Heart left ventricle (tissue), 16 donors: ENCODE data around the gene PCNA. TPM values are rescaled to one million over a fixed set of nuclear protein-coding genes. Genes with fewer than 3 reads are reported as not detected.

Experiments
- ATAC-seq, 4 donors: fragments of 200-7000 bp; cut with Tn5 transposase; one replicate each; pipeline ENCODE4 v1.9.1; 2020 to 2022; ENCODE audit warnings: moderate library complexity in 4 of 4, mild to moderate bottlenecking in 3 of 4, moderate number of reproducible peaks in 1 of 4
- DNase-seq, 5 donors: peaks; one replicate each; pipeline ENCODE4 v3.0.0-alpha.2; 2020
- H3K27ac ChIP-seq, 12 donors: fragments of 200-600 bp; sonication (generic) in 4 of 12; one replicate each; pipeline versions ENCODE4 v1.5.0 to v1.8.0; 2016 to 2022; ENCODE audit warnings: mild to moderate bottlenecking in 2 of 12
- H3K27me3 ChIP-seq, 9 donors: fragments of 200-600 bp; sonication (generic) in 2 of 9; one replicate each; pipeline versions ENCODE4 v1.5.1 to v1.8.0; 2016 to 2022; ENCODE audit warnings: mild to moderate bottlenecking in 3 of 9
- H3K36me3 ChIP-seq, 9 donors: fragments of 200-600 bp; sonication (generic) in 2 of 9; one replicate each; pipeline versions ENCODE4 v1.5.0 to v1.8.0; 2018 to 2022; ENCODE audit warnings: mild to moderate bottlenecking in 2 of 9
- H3K4me1 ChIP-seq, 12 donors: fragments of 200-600 bp; sonication (generic) in 4 of 12; one replicate each; pipeline versions ENCODE4 v1.5.0 to v1.8.0; 2016 to 2022; ENCODE audit warnings: mild to moderate bottlenecking in 3 of 12
- H3K4me3 ChIP-seq, 12 donors: fragments of 200-600 bp; sonication (generic) in 4 of 12; one replicate each; pipeline versions ENCODE4 v1.5.0 to v1.8.0; 2017 to 2022; ENCODE audit warnings: mild to moderate bottlenecking in 9 of 12, moderate library complexity in 4 of 12
- H3K9me3 ChIP-seq, 12 donors: fragments of 200-600 bp; sonication (generic) in 4 of 12; one replicate each; pipeline versions ENCODE4 v1.5.0 to v1.8.0; 2016 to 2022; ENCODE audit warnings: mild to moderate bottlenecking in 1 of 12
- POLR2A ChIP-seq, 2 donors: fragments of 450-650 bp; IDR thresholded peaks; one replicate each; pipeline ENCODE4 v1.6.1; 2017; ENCODE audit warnings: antibody characterized with exemption in 2 of 2, mild to moderate bottlenecking in 2 of 2, moderate library complexity in 2 of 2
- WGBS, 4 donors: extraction: QIAGEN DNeasy Blood & Tissue Kit in 2 of 4; methylation state at CpG; one replicate each; pipeline versions ENCODE4 v1.1.5 to v1.1.7; 2013 to 2018; 5-methylcytosine and 5-hydroxymethylcytosine counted together
- intact Hi-C, 10 donors: fragments of 100-400 bp; cut with DNase I; formaldehyde crosslinking; loops; one replicate each; pipeline versions ENCODE4 v1.11.1 to v1.14.2; 2022
- polyA plus RNA-seq, 2 donors: library from polyadenylated mRNA; stranded (reverse); fragments of 200-250 nt; gene quantifications; one replicate each; pipeline ENCODE4 v1.2.3, GENCODE V29; 2013
- total RNA-seq, 9 donors: library from RNA; depleted of rRNA in 2 of 9; stranded (reverse); fragments of >200 nt in 2 of 9; fragmentation: NEBNext Ultra II Directional in 3 of 9; extraction: Animal tissue kit (Norgen Biotek cat#: 25700) in 3 of 9; gene quantifications; one replicate each; pipeline versions ENCODE4 v1.1.0 to v1.2.4, GENCODE V29; 2016 to 2023
- TF ChIP-seq, protein P1 (sequence below), 12 donors: fragments of 200-600 bp; sonication (generic) in 4 of 12; IDR thresholded peaks; one replicate each; pipeline versions ENCODE4 v1.5.0 to v1.8.0; 2018 to 2022; ENCODE audit warnings: antibody characterized with exemption in 12 of 12, mild to moderate bottlenecking in 5 of 12
- donor health status: ischemic (EF 13 %, LVEDD 7.1; RV severe dilation, severe dysfunction).
- donor health status: healthy with polysubstance abuse.
- donor health status: DM: no; HTN: yes; CAD: no.
- donor health status: DM: no; HTN: no; CAD: no.
- donor health status: ischemic (EF 25% LVEDD 6.9; RV normal size, moderate dysfunction).
- donor health status: ischemic (EF 25% LVEDD 5.7; RV mildly dilated, moderate dysfunction).
- donor health status: healthy.
- donor health status: DM: yes; HTN: yes; CAD: no.
- donor health status: ischemic (EF 35%, LVEDD 5.7; RV mildly dilated, moderate dysfunction).
- donor health status: nonischemic (EF 11% LVEDD 7.7; RV severe dilation, severe dysfunction).
- donor health status: DM: yes; HTN: yes; CAD: no.
- donor health status: PGD.
- donor health status: ischemic (EF 29% LVEDD 5.4; RV normal size, mild dysfunction).
- donor health status: nonischemic (EF 23%, LVEDD 6.1; RV moderate dilation, normal function).

Gene PCNA
- total and polyA plus RNA-seq, 11 donors: 18.7 to 52.7 (median 22.9) TPM

- ATAC-seq (no peak), DNase-seq (no peak)
- H3K4me1 ChIP-seq: peaks cover 10 to 99% (median 88%) of the 10 kb centered on the region in 12 donors
- no peaks in the 10 kb centered on the region for H3K9me3 ChIP-seq
- intact Hi-C loops: no loop called here
- no peaks in the 10 kb centered on the region for H3K27me3 ChIP-seq
- no peaks in the 10 kb centered on the region for H3K36me3 ChIP-seq
- TF ChIP-seq, protein P1, sequence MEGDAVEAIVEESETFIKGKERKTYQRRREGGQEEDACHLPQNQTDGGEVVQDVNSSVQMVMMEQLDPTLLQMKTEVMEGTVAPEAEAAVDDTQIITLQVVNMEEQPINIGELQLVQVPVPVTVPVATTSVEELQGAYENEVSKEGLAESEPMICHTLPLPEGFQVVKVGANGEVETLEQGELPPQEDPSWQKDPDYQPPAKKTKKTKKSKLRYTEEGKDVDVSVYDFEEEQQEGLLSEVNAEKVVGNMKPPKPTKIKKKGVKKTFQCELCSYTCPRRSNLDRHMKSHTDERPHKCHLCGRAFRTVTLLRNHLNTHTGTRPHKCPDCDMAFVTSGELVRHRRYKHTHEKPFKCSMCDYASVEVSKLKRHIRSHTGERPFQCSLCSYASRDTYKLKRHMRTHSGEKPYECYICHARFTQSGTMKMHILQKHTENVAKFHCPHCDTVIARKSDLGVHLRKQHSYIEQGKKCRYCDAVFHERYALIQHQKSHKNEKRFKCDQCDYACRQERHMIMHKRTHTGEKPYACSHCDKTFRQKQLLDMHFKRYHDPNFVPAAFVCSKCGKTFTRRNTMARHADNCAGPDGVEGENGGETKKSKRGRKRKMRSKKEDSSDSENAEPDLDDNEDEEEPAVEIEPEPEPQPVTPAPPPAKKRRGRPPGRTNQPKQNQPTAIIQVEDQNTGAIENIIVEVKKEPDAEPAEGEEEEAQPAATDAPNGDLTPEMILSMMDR (IDR thresholded peaks at IDR 0.05): no peak
- peak overlapping the region in 1 of 12 donors; percentile 56 for H3K27ac ChIP-seq
- no peak overlapping the region for H3K4me3 ChIP-seq
- 79 to 86% (median 82%) methylated on average over 6 of the region's 6 CpGs for WGBS, 4 donors
Observed at GRCh38 chr20:5146099-5146668, 26.4 kb upstream of the PCNA start.

GRCh38 chr20:5145365-5146098, 25.8 kb upstream of the PCNA start:
- no peak for DNase-seq
- H3K4me1 ChIP-seq: peaks cover 8 to 99% (median 89%) of the 10 kb centered on the region in 12 donors
- intact Hi-C loops: no loop called here
- peak overlapping the region in 1 of 12 donors; percentile 56 for H3K27ac ChIP-seq
- no peaks in the 10 kb centered on the region for H3K9me3 ChIP-seq
- no peak overlapping the region for H3K4me3 ChIP-seq
- TF ChIP-seq, protein P1 (IDR thresholded peaks at IDR 0.05): no peak
- no peak for TF ChIP-seq POLR2A (IDR thresholded peaks at IDR 0.05)
- 50 to 69% (median 55%) methylated on average over 5 of the region's 5 CpGs for WGBS, 4 donors
- H3K36me3 ChIP-seq: no peaks in the 10 kb centered on the region
- ATAC-seq: no peak
- H3K27me3 ChIP-seq: no peaks in the 10 kb centered on the region

DNA sequence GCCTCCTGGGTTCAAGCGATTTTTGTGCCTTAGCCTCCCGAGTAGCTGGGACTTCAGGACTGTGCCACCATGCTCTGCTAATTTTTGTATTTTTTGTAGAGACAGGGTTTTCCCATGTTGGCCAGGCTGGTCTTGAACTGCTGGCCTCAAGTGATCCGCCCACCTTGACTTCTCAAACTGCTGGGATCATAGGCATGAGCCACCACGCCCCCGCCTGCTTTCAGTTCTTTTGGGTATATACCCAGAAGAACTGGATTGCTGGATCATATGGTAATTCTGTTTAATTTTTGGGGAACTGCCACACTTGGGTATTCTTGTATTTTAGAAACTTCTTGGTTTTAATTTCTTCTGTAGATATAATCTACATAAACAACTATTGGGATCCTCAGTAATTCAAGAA, 24.1 kb upstream of the PCNA start:
- intact Hi-C loops: no loop called here
- Histone ChIP-seq H3K4me1 (peaks cover 2 to 96% (median 80%) of the 10 kb centered on the region in 12 donors), H3K36me3 (no peaks in the 10 kb centered on the region), H3K9me3 (no peaks in the 10 kb centered on the region), H3K4me3 (no peak overlapping the region), H3K27ac (peak overlapping the region in 1 of 12 donors; percentile 7), H3K27me3 (no peaks in the 10 kb centered on the region)
- WGBS, 4 donors: 93 to 97% (median 95%) methylated on average over 5 of the region's 5 CpGs
- ATAC-seq (no peak), DNase-seq (no peak)
- TF ChIP-seq, protein P1 (IDR thresholded peaks at IDR 0.05): no peak
- no peak for TF ChIP-seq POLR2A (IDR thresholded peaks at IDR 0.05)

- DNase-seq (no peak), ATAC-seq (peak in 1 of 4 donors; percentile 23)
- Histone ChIP-seq H3K27ac (peak overlapping the region in 1 of 12 donors; percentile 1), H3K4me1 (peaks cover 2 to 80% (median 61%) of the 10 kb centered on the region in 12 donors), H3K36me3 (peaks cover 0 to 4% (median 0%) of the 10 kb centered on the region in 9 donors), H3K27me3 (no peaks in the 10 kb centered on the region), H3K9me3 (no peaks in the 10 kb centered on the region), H3K4me3 (no peak overlapping the region)
- intact Hi-C loops: no loop called here
- TF ChIP-seq POLR2A (IDR thresholded peaks at IDR 0.05): no peak
- TF ChIP-seq, protein P1 (IDR thresholded peaks at IDR 0.05): no peak
- 34 to 53% (median 40%) methylated on average over 2 of the region's 2 CpGs for WGBS, 4 donors
Observed at GRCh38 chr20:5141615-5142014, 21.9 kb upstream of the PCNA start.
